GM04503 (cell line): ENCODE measurements around the gene SPDYE1.
"Not testable (repeated sequence)": the region's sequence is repeated elsewhere in the genome, so short reads cannot be mapped to it uniquely, and the experiment has no call there.

Source experiments
- DNase-seq: peaks from one replicate; pipeline ENCODE4 v3.0.0-alpha.2; 2012; ENCODE audit warnings: low read depth

The SPDYE1 gene

GRCh38 chr7:43992896-43993295 lies 4.8 kb upstream of the SPDYE1 start:
- DNase-seq, result not testable (repeated sequence)

- not testable (repeated sequence) for DNase-seq
These were observed 3.0 kb upstream of the SPDYE1 start for GRCh38 chr7:43994681-43995080.

GRCh38 chr7:44012081-44012480 lies 14.4 kb downstream of the SPDYE1 start:
- not testable (repeated sequence) for DNase-seq

- DNase-seq, result not testable (repeated sequence)
These were observed 17.4 kb downstream of the SPDYE1 start for GRCh38 chr7:44015090-44015489.

GRCh38 chr7:44018857-44019807 lies 21.4 kb downstream of the SPDYE1 start:
- DNase-seq, result peak; percentile 76

- DNase-seq, result not testable (repeated sequence)
These were observed 22.1 kb downstream of the SPDYE1 start for GRCh38 chr7:44019825-44020224.

- not testable (repeated sequence) for DNase-seq
These were observed 24.4 kb downstream of the SPDYE1 start for GRCh38 chr7:44022069-44022468.

GRCh38 chr7:44022796-44023467 lies 25.2 kb downstream of the SPDYE1 start:
- DNase-seq, result not testable (repeated sequence)

- not testable (repeated sequence) for DNase-seq
These were observed 31.7 kb downstream of the SPDYE1 start for GRCh38 chr7:44029433-44029832.

GRCh38 chr7:44030029-44030428 lies 32.3 kb downstream of the SPDYE1 start:
- not testable (repeated sequence) for DNase-seq

- not testable (repeated sequence) for DNase-seq
These were observed 33.6 kb downstream of the SPDYE1 start for GRCh38 chr7:44031319-44031718.

GRCh38 chr7:44032031-44032430 lies 34.3 kb downstream of the SPDYE1 start:
- not testable (repeated sequence) for DNase-seq

GRCh38 chr7:44033971-44034844 lies 36.5 kb downstream of the SPDYE1 start:
- not testable (repeated sequence) for DNase-seq

- DNase-seq, result not testable (repeated sequence)
These were observed 38.7 kb downstream of the SPDYE1 start for GRCh38 chr7:44036364-44036763.

- DNase-seq, result not testable (repeated sequence)
These were observed 40.3 kb downstream of the SPDYE1 start for GRCh38 chr7:44037951-44038350.

GRCh38 chr7:44038553-44038952 lies 40.9 kb downstream of the SPDYE1 start:
- DNase-seq, result not testable (repeated sequence)

- not testable (repeated sequence) for DNase-seq
These were observed 41.4 kb downstream of the SPDYE1 start for GRCh38 chr7:44038961-44039558.

GRCh38 chr7:44039800-44040492 lies 42.2 kb downstream of the SPDYE1 start:
- not testable (repeated sequence) for DNase-seq

- not testable (repeated sequence) for DNase-seq
These were observed 42.8 kb downstream of the SPDYE1 start for GRCh38 chr7:44040493-44040891.

- no peak for DNase-seq
These were observed 44.5 kb downstream of the SPDYE1 start for GRCh38 chr7:44042221-44042620.

GRCh38 chr7:44043902-44044301 lies 46.2 kb downstream of the SPDYE1 start:
- DNase-seq, result no peak
